Measurements from ENCODE around the gene NBEAL2.
"Not testable (repeated sequence)": the region's sequence is repeated elsewhere in the genome, so short reads cannot be mapped to it uniquely, and the experiment has no call there.

Gene NBEAL2

DNA sequence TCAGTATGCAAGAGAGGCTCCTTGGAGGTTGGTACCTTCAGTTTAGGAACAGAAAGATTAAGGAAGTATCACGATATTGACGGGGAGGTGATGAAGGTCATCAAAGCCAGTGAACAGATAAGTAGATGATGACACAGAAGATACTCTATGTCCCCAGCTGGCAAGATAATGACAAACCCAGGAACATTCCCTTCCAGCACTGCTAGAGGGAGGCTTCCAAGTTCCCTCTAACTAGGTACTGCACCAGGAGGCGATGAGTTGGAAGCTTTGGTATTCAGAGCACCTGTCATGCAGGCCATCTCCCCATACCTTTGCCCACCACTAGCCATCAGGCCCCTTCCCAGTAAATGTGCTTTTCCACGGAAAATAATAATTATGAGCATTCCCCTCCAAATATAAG is 40.8 kb downstream of the NBEAL2 start:
- Histone ChIP-seq H3K27me3 (ENCODE audit: low read length) (no peaks in the 10 kb centered on the region), H2AFZ (ENCODE audit: low read depth, low read length, severe bottlenecking) (no peak overlapping the region), H3K9me2 (replicated peaks; ENCODE audit: insufficient read depth, low read length) (no peaks in the 10 kb centered on the region), H4K20me1 (ENCODE audit: low read depth, low read length) (no peaks in the 10 kb centered on the region), H3K9me3 (ENCODE audit: insufficient read depth, low read length) (no peaks in the 10 kb centered on the region), H3F3A (ENCODE audit: insufficient read depth) (no peaks in the 10 kb centered on the region), H3K4me2 (ENCODE audit: low read depth, low read length, poor library complexity, severe bottlenecking) (no peak overlapping the region), H3K9ac (ENCODE audit: low read length) (no peak overlapping the region), H3K79me2 (ENCODE audit: insufficient read depth, low read length) (peaks cover 14% of the 10 kb centered on the region; the same call in 1 of the 2 replicates), H3K4me3 (ENCODE audit: insufficient read depth, low read length, poor library complexity, severe bottlenecking) (no peak overlapping the region), H3K36me3 (ENCODE audit: low read length) (peaks cover 5% of the 10 kb centered on the region; the same call in 1 of the 2 replicates), H3K27ac (ENCODE audit: low read depth, low read length) (no peak overlapping the region)
- TF ChIP-seq, protein P1, sequence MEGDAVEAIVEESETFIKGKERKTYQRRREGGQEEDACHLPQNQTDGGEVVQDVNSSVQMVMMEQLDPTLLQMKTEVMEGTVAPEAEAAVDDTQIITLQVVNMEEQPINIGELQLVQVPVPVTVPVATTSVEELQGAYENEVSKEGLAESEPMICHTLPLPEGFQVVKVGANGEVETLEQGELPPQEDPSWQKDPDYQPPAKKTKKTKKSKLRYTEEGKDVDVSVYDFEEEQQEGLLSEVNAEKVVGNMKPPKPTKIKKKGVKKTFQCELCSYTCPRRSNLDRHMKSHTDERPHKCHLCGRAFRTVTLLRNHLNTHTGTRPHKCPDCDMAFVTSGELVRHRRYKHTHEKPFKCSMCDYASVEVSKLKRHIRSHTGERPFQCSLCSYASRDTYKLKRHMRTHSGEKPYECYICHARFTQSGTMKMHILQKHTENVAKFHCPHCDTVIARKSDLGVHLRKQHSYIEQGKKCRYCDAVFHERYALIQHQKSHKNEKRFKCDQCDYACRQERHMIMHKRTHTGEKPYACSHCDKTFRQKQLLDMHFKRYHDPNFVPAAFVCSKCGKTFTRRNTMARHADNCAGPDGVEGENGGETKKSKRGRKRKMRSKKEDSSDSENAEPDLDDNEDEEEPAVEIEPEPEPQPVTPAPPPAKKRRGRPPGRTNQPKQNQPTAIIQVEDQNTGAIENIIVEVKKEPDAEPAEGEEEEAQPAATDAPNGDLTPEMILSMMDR (IDR thresholded peaks at IDR 0.05; ENCODE audit: insufficient read depth, low read length, poor library complexity, severe bottlenecking): no peak
- TF ChIP-seq EZH2phosphoT487 (conservative IDR thresholded peaks at IDR 0.05; ENCODE audit: low read length): no peak

DNA sequence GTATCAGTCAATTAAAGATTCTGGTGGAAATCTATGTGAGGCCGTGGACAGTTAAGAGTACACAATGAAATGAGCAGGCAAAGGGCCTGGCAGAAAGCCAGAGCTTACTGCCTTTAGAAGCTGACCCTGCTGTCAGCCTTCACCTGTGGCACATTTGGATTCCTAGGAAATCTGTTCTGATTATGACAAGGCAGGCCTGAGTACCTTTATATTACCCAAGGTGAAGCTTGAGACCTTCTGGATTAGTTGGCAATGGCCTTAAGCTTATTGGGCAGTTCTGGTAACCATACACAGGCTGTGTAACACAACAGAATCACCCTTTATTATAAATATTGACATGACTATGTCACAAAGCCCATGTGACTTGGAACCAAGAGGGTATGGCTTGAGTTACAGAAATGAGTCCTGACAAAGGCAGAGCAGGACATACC is 43.2 kb downstream of the NBEAL2 start:
- Histone ChIP-seq H4K20me1 (ENCODE audit: low read depth, low read length) (no peaks in the 10 kb centered on the region), H3K9me2 (replicated peaks; ENCODE audit: insufficient read depth, low read length) (no peaks in the 10 kb centered on the region), H3K79me2 (ENCODE audit: insufficient read depth, low read length) (peaks cover 18% of the 10 kb centered on the region; the same call in 1 of the 2 replicates), H3F3A (ENCODE audit: insufficient read depth) (no peaks in the 10 kb centered on the region), H3K9ac (ENCODE audit: low read length) (no peak overlapping the region), H2AFZ (ENCODE audit: low read depth, low read length, severe bottlenecking) (no peak overlapping the region), H3K36me3 (ENCODE audit: low read length) (no peaks in the 10 kb centered on the region), H3K9me3 (ENCODE audit: insufficient read depth, low read length) (no peaks in the 10 kb centered on the region), H3K27ac (ENCODE audit: low read depth, low read length) (no peak overlapping the region), H3K4me3 (ENCODE audit: insufficient read depth, low read length, poor library complexity, severe bottlenecking) (no peak overlapping the region), H3K4me2 (ENCODE audit: low read depth, low read length, poor library complexity, severe bottlenecking) (no peak overlapping the region), H3K27me3 (ENCODE audit: low read length) (no peaks in the 10 kb centered on the region)
- TF ChIP-seq, protein P1 (IDR thresholded peaks at IDR 0.05; ENCODE audit: insufficient read depth, low read length, poor library complexity, severe bottlenecking): no peak
- TF ChIP-seq EZH2phosphoT487 (conservative IDR thresholded peaks at IDR 0.05; ENCODE audit: low read length): no peak

DNA sequence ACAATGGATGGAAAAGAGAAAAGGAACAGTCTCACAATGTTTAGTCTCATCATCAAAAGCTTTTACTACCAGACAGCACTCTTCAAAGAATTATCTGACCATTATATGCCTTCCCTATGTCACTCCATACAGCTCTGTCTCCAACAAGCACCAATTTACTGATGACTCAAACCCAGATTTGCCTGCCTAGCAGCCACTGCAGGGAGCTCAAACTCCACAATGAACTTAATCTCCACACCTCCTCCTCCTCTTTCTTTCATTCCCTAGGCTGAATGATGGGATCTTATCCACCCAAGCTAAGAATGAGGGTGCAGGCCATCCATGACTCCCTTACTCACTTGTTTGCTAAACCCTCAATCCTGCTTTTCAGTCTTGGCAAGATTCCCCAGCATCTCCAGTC is 45.5 kb downstream of the NBEAL2 start:
- Histone ChIP-seq H3K9me2 (replicated peaks; ENCODE audit: insufficient read depth, low read length) (no peaks in the 10 kb centered on the region), H3K9ac (ENCODE audit: low read length) (no peak overlapping the region), H3K4me3 (ENCODE audit: insufficient read depth, low read length, poor library complexity, severe bottlenecking) (no peak overlapping the region), H3K27me3 (ENCODE audit: low read length) (no peaks in the 10 kb centered on the region), H3K27ac (ENCODE audit: low read depth, low read length) (no peak overlapping the region), H4K20me1 (ENCODE audit: low read depth, low read length) (no peaks in the 10 kb centered on the region), H3K9me3 (ENCODE audit: insufficient read depth, low read length) (no peaks in the 10 kb centered on the region), H3K36me3 (ENCODE audit: low read length) (0 out of 2 replicates have a peak, but pooled peaks cover 2% of the 10 kb centered on the region), H3K79me2 (ENCODE audit: insufficient read depth, low read length) (peaks cover 31% of the 10 kb centered on the region; the same call in 1 of the 2 replicates), H3F3A (ENCODE audit: insufficient read depth) (0 out of 2 replicates have a peak, but pooled peaks cover 4% of the 10 kb centered on the region), H3K4me2 (ENCODE audit: low read depth, low read length, poor library complexity, severe bottlenecking) (no peak overlapping the region), H2AFZ (ENCODE audit: low read depth, low read length, severe bottlenecking) (no peak overlapping the region)
- TF ChIP-seq, protein P1 (IDR thresholded peaks at IDR 0.05; ENCODE audit: insufficient read depth, low read length, poor library complexity, severe bottlenecking): no peak
- no peak for TF ChIP-seq EZH2phosphoT487 (conservative IDR thresholded peaks at IDR 0.05; ENCODE audit: low read length)

DNA sequence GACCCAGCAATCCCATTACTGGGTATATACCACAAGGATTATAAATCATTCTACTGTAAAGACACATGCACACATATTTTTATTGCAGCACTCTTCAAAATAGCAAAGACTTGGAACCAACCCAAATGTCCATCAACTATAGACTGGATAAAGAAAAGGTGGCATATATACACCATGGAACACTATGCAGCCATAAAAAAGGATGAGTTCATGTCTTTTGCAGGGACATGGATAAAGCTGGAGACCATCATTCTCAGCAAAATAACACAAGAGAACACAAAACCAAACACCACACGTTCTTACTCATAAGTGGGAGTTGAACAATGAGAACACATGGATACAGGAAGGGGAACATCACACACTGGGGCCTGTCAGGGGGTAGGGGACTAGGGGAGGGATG is 47.0 kb downstream of the NBEAL2 start:
- not testable (repeated sequence) for H3K9ac ChIP-seq (ENCODE audit: low read length); H4K20me1 ChIP-seq (ENCODE audit: low read depth, low read length); H3K9me3 ChIP-seq (ENCODE audit: insufficient read depth, low read length); H3K4me3 ChIP-seq (ENCODE audit: insufficient read depth, low read length, poor library complexity, severe bottlenecking); H2AFZ ChIP-seq (ENCODE audit: low read depth, low read length, severe bottlenecking); H3K36me3 ChIP-seq (ENCODE audit: low read length); H3K27ac ChIP-seq (ENCODE audit: low read depth, low read length); H3K9me2 ChIP-seq (replicated peaks; ENCODE audit: insufficient read depth, low read length); H3K4me2 ChIP-seq (ENCODE audit: low read depth, low read length, poor library complexity, severe bottlenecking); H3K27me3 ChIP-seq (ENCODE audit: low read length); H3F3A ChIP-seq (ENCODE audit: insufficient read depth)
- peaks cover 31% of the 10 kb centered on the region; the same call in 1 of the 2 replicates for H3K79me2 ChIP-seq (ENCODE audit: insufficient read depth, low read length)

Measured in SU-DHL-6 (cell line).